ENCODE results near the gene PAPSS1. TPM values are rescaled to one million over a fixed set of nuclear protein-coding genes. Genes with fewer than 3 reads are reported as not detected.

PAPSS1 gene
- total RNA-seq, result 41.0 and 48.6 TPM in 2 replicates

GRCh38 chr4:107719922-107720722 is at the start of gene PAPSS1:
Gene PAPSS1, minus strand, starts transcription at chr4:107720234. Its CDS starts 55 bp downstream, at chr4:107720179.

Other genes with a start within 250 kb of the PAPSS1 start
- gene SGMS2, start 104.7 kb upstream of the PAPSS1 start, total RNA-seq, result 86.9 and 101 TPM in 2 replicates
- gene CYP2U1, start 211.3 kb upstream of the PAPSS1 start, total RNA-seq, result 3.2 and 3.3 TPM in 2 replicates

Measured in airway epithelial cell (primary cell).